ENCODE data around the gene FCER1G.

The FCER1G gene

GRCh38 chr1:161177112-161177935 is 37.8 kb upstream of the FCER1G start, which contains the start of gene B4GALT3:
B4GALT3 (minus strand) TSS chr1:161177507; CDS start chr1:161176060, 1,447 bp downstream.
- H3K4me3 ChIP-seq (replicated peaks; ENCODE audit: low read depth, low read length) = peak within 1 kb of the TSS; percentile 98
- TF ChIP-seq, protein P1, sequence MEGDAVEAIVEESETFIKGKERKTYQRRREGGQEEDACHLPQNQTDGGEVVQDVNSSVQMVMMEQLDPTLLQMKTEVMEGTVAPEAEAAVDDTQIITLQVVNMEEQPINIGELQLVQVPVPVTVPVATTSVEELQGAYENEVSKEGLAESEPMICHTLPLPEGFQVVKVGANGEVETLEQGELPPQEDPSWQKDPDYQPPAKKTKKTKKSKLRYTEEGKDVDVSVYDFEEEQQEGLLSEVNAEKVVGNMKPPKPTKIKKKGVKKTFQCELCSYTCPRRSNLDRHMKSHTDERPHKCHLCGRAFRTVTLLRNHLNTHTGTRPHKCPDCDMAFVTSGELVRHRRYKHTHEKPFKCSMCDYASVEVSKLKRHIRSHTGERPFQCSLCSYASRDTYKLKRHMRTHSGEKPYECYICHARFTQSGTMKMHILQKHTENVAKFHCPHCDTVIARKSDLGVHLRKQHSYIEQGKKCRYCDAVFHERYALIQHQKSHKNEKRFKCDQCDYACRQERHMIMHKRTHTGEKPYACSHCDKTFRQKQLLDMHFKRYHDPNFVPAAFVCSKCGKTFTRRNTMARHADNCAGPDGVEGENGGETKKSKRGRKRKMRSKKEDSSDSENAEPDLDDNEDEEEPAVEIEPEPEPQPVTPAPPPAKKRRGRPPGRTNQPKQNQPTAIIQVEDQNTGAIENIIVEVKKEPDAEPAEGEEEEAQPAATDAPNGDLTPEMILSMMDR (IDR thresholded peaks at IDR 0.05; ENCODE audit: low read length, missing control alignments) = no peak
- peak; percentile 74 for DNase-seq (ENCODE audit: low read depth)

- peak overlapping the region; percentile 98 for H3K4me3 ChIP-seq (replicated peaks; ENCODE audit: low read depth, low read length)
- TF ChIP-seq, protein P1 (IDR thresholded peaks at IDR 0.05; ENCODE audit: low read length, missing control alignments) = no peak
- DNase-seq (ENCODE audit: low read depth) = no peak
Observed at GRCh38 chr1:161177936-161178244, 37.2 kb upstream of the FCER1G start.

- no peak overlapping the region for H3K4me3 ChIP-seq (replicated peaks; ENCODE audit: low read depth, low read length)
- DNase-seq (ENCODE audit: low read depth) = no peak
- TF ChIP-seq, protein P1 (IDR thresholded peaks at IDR 0.05; ENCODE audit: low read length, missing control alignments) = no peak
Observed at GRCh38 chr1:161179698-161180097, 35.4 kb upstream of the FCER1G start.

DNA sequence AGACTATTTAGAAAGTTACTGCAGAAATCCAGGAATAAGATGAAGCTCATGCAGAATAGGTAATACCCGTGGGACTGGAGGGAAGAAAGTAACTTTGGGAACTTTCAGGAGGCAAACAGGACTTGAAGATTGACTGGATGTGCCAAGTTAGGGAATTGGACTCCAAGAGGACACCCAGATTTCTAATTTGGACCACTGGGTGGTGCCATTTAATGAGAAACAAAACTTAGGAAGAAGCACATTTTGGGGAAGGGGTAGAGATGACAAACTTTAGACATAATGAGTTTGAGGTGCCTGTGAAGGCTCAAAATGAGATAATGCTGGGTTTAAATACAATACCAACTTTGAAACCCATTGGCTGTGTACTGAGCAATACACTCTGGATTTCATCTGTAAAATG is 34.5 kb upstream of the FCER1G start:
- peak; percentile 50 for DNase-seq (ENCODE audit: low read depth)
- TF ChIP-seq, protein P1 (IDR thresholded peaks at IDR 0.05; ENCODE audit: low read length, missing control alignments) = peak; percentile 47
- H3K4me3 ChIP-seq (replicated peaks; ENCODE audit: low read depth, low read length) = no peak overlapping the region

DNA sequence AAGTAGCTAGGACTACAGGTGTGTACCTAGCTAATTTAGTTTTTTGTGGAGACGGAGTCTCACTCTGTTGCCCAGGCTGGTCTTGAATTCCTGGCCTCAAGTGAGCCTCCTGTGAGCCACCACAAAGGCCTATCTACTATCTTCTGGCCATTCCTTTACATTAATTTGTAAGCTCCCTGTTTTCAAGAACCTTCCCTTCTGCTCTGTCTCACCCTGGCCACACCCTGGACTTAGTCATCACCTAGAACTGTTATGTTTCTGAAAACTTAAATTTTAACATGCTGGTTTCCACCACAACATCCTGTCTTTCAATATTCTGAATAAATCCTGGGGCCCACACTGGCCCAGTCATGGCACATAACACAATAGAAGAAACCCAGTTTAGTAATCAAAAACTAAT is 32.9 kb upstream of the FCER1G start:
- no peak for DNase-seq (ENCODE audit: low read depth)
- no peak overlapping the region for H3K4me3 ChIP-seq (replicated peaks; ENCODE audit: low read depth, low read length)
- TF ChIP-seq, protein P1 (IDR thresholded peaks at IDR 0.05; ENCODE audit: low read length, missing control alignments) = no peak

GRCh38 chr1:161185282-161185682 is 29.8 kb upstream of the FCER1G start:
- TF ChIP-seq, protein P1 (IDR thresholded peaks at IDR 0.05; ENCODE audit: low read length, missing control alignments) = no peak
- H3K4me3 ChIP-seq (replicated peaks; ENCODE audit: low read depth, low read length) = no peak overlapping the region
- peak; percentile 83 for DNase-seq (ENCODE audit: low read depth)

All from fibroblast of pulmonary artery (primary cell).